DOHH2 (cell line): Measurements from ENCODE around the gene NDE1.

Source experiments
- H3F3A ChIP-seq: fragments of 200-600 bp; sonication (generic), shearing (Covaris generic); 2 replicates; pipeline ENCODE4 v1.6.0; 2016; ENCODE audit warnings: antibody characterized with exemption, mild to moderate bottlenecking; ENCODE audit not compliant: control insufficient read depth, insufficient read depth
- H3K27ac ChIP-seq: fragments of 200-600 bp; sonication (generic); 2 replicates; pipeline ENCODE4 v1.5.1; 2014; ENCODE audit warnings: low read depth, mild to moderate bottlenecking, low read length, moderate library complexity
- H3K27me3 ChIP-seq: fragments of 200-600 bp; sonication (generic); 2 replicates; pipeline ENCODE4 v1.6.1; 2014; ENCODE audit warnings: mild to moderate bottlenecking, low read length, mixed read lengths; ENCODE audit not compliant: control insufficient read depth
- H3K36me3 ChIP-seq: fragments of 200-600 bp; sonication (generic); 2 replicates; pipeline ENCODE4 v1.6.1; 2014; ENCODE audit warnings: mild to moderate bottlenecking, low read length, moderate library complexity, mixed read lengths; ENCODE audit not compliant: control insufficient read depth
- H3K4me1 ChIP-seq: fragments of 200-600 bp; sonication (generic); 2 replicates; pipeline ENCODE4 v1.6.1; 2014; ENCODE audit warnings: mild to moderate bottlenecking, low read length, mixed read lengths; ENCODE audit not compliant: control insufficient read depth
- H3K4me2 ChIP-seq: fragments of 200-600 bp; sonication (generic); 2 replicates; pipeline ENCODE4 v1.6.0; 2014; ENCODE audit warnings: mild to moderate bottlenecking, low read length, moderate library complexity
- H3K4me3 ChIP-seq: fragments of 200-600 bp; sonication (generic); 2 replicates; pipeline ENCODE4 v1.5.1; 2014; ENCODE audit warnings: mild to moderate bottlenecking, low read length, mixed read lengths
- H3K79me2 ChIP-seq: fragments of 200-600 bp; sonication (generic); 2 replicates; pipeline ENCODE4 v1.6.1; 2014; ENCODE audit warnings: mild to moderate bottlenecking, low read length, mixed read lengths; ENCODE audit not compliant: control insufficient read depth
- H3K9me2 ChIP-seq: fragments of 200-600 bp; sonication (generic); replicated peaks from 2 replicates; pipeline ENCODE4 v1.6.1; 2014; ENCODE audit warnings: mild to moderate bottlenecking, low read length, mixed read lengths; ENCODE audit not compliant: control insufficient read depth
- H3K9me3 ChIP-seq: fragments of 200-600 bp; sonication (generic); 2 replicates; pipeline ENCODE4 v1.6.1; 2014; ENCODE audit warnings: antibody characterized with exemption, low read length, mixed read lengths; ENCODE audit not compliant: control insufficient read depth, insufficient read depth
- H4K20me1 ChIP-seq: fragments of 200-600 bp; sonication (generic); 2 replicates; pipeline ENCODE4 v1.6.0; 2014; ENCODE audit warnings: low read depth, mild to moderate bottlenecking, antibody characterized with exemption, low read length, moderate library complexity; ENCODE audit not compliant: control insufficient read depth, insufficient read depth
- CTCF ChIP-seq: fragments of 200-600 bp; sonication (generic); IDR thresholded peaks from one replicate; pipeline ENCODE4 v1.5.1; 2014; ENCODE audit warnings: antibody characterized with exemption, mild to moderate bottlenecking, low read depth, low read length; ENCODE audit not compliant: poor library complexity, severe bottlenecking
- EZH2phosphoT487 ChIP-seq: fragments of 200-600 bp; sonication (generic); IDR thresholded peaks from 2 replicates; pipeline ENCODE4 v1.6.1; 2017; ENCODE audit warnings: borderline replicate concordance, mild to moderate bottlenecking, antibody characterized with exemption, low read length, moderate library complexity, mixed read lengths

The NDE1 gene

DNA sequence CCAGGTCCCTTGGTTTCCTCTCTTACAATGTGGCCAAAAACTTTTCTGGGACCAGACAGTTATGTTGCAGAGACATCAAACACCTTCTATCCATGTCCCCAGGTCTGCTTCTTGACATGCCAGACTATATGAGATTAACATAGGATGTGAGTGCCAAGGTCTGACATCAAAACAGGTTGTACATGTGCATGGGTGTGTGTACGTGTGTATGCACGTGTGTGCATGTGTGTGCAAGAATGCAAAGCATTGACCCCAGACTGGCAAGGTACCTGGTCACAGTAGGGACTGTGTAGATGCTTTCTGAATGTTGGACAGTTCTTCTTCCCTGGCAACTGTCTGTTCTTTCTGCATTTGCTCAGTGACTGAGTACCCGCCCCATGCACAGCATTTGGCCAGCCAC is 85.6 kb downstream of the NDE1 start:
- H3K79me2 ChIP-seq: no peaks in the 10 kb centered on the region
- no peaks in the 10 kb centered on the region for H3K27me3 ChIP-seq
- no peaks in the 10 kb centered on the region for H3K36me3 ChIP-seq
- H3K4me2 ChIP-seq: no peak overlapping the region
- H3K4me3 ChIP-seq: no peak overlapping the region
- no peaks in the 10 kb centered on the region for H4K20me1 ChIP-seq
- H3K9me2 ChIP-seq: no peaks in the 10 kb centered on the region
- no peaks in the 10 kb centered on the region for H3K4me1 ChIP-seq
- no peaks in the 10 kb centered on the region for H3K9me3 ChIP-seq
- no peaks in the 10 kb centered on the region for H3F3A ChIP-seq
- no peak overlapping the region for H3K27ac ChIP-seq
- TF ChIP-seq CTCF (no peak), EZH2phosphoT487 (no peak)

DNA sequence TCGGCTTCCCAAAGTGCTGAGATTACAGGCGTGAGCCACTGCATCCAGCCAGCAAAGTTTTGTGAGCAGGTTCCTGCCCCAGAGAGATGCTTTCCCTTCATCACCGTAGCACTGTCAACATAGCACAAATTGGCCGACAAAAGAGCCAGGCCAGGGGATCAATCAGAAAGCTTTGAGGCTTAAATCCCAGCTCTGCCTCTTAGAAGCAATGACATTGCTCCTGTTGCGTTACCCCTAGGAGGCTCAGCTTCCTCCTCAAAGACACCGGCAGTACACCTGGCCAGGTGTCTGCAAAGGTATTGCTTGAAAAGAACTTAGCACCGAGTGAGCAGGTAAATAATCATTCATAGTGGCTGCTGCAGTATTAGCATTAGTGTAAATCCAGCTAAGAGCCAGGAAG is 86.5 kb downstream of the NDE1 start:
- H3K79me2 ChIP-seq: no peaks in the 10 kb centered on the region
- no peaks in the 10 kb centered on the region for H4K20me1 ChIP-seq
- H3K27me3 ChIP-seq: no peaks in the 10 kb centered on the region
- peaks cover 6% of the 10 kb centered on the region for H3K4me1 ChIP-seq
- no peaks in the 10 kb centered on the region for H3K9me3 ChIP-seq
- no peak for TF ChIP-seq CTCF
- TF ChIP-seq EZH2phosphoT487: no peak
- no peak overlapping the region for H3K4me2 ChIP-seq
- H3F3A ChIP-seq: no peaks in the 10 kb centered on the region
- H3K4me3 ChIP-seq: no peak overlapping the region
- no peaks in the 10 kb centered on the region for H3K36me3 ChIP-seq
- H3K27ac ChIP-seq: no peak overlapping the region
- no peaks in the 10 kb centered on the region for H3K9me2 ChIP-seq

DNA sequence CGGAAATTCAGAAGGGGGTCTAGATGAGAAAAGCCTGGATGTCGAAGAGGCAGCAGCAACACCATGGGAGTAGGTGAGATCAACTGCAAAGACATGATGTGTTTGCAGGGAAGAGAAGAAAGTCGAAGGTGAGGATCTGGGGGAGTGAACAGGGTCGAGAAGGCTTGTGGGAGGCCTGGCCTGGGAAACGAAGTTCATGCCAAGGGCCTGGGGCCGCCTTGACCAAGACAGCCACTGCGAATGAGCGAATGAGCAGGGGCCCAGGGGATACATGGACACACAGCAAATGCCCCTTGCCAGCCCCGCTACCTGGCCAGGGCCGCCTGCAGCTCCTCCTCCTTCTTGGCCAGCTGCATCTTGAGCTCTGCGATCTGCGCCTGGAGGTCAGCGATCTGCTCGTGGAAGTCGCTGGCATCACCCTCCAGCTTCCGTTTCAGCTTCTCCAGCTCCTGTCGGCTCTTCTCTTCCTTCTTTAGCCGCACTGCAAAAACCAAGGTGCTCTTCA is 87.1 kb downstream of the NDE1 start:
- H3K9me3 ChIP-seq: no peaks in the 10 kb centered on the region
- H3K4me3 ChIP-seq: no peak overlapping the region
- H3F3A ChIP-seq: no peaks in the 10 kb centered on the region
- no peak overlapping the region for H3K4me2 ChIP-seq
- H3K4me1 ChIP-seq: peaks cover 11% of the 10 kb centered on the region
- no peaks in the 10 kb centered on the region for H3K9me2 ChIP-seq
- no peaks in the 10 kb centered on the region for H3K79me2 ChIP-seq
- H3K36me3 ChIP-seq: no peaks in the 10 kb centered on the region
- H3K27me3 ChIP-seq: peaks cover 4% of the 10 kb centered on the region
- no peak for TF ChIP-seq CTCF
- no peak for TF ChIP-seq EZH2phosphoT487
- no peaks in the 10 kb centered on the region for H4K20me1 ChIP-seq
- no peak overlapping the region for H3K27ac ChIP-seq

DNA sequence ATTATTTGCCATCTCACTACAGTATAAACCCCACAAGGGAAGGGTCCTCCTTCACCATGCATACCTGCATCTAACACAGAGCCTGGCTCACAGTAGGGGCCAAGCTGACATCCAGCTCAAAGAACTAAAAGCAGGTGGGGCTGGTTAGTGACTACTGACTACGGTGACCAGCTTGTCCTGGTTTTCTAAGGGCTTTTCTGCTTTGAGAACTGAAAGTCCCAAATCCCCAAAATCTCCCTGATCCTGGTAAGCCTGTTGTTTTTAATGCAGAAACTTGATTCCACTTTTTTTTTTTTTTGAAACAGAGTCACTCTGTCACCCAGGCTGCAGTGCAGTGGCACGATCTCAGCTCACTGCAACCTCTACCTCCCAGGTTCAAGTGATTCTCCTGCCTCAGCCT is 89.4 kb downstream of the NDE1 start:
- Histone ChIP-seq H3K27ac (no peak overlapping the region), H3K9me3 (no peaks in the 10 kb centered on the region), H3K36me3 (no peaks in the 10 kb centered on the region), H3K4me1 (peaks cover 11% of the 10 kb centered on the region), H3K27me3 (peaks cover 4% of the 10 kb centered on the region), H4K20me1 (no peaks in the 10 kb centered on the region), H3K9me2 (no peaks in the 10 kb centered on the region), H3K4me2 (no peak overlapping the region), H3K79me2 (no peaks in the 10 kb centered on the region), H3K4me3 (no peak overlapping the region), H3F3A (no peaks in the 10 kb centered on the region)
- TF ChIP-seq EZH2phosphoT487: no peak
- TF ChIP-seq CTCF: no peak
